ENCODE results near the gene CDPF1.

DNA sequence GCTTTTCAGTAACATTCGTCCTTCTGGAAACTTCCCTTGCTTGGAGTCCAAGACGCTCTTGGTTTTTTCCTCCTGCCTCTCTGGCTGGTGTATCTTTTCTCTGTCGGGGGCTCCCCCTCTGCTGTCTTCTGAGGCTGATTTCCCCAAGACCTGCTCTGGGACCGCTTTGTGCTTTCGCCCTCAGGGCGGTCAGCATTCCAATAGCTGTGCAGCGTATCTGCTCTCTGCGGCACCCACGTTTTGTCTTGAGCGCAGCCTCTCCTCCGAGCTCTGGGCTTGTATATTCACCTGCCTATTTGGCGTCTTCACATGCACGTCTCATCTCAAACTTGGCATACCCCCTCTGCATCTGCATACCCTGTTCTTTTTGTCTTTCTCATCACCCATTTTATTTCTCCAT, 49.0 kb upstream of the CDPF1 start:
- TF ChIP-seq, protein P1, sequence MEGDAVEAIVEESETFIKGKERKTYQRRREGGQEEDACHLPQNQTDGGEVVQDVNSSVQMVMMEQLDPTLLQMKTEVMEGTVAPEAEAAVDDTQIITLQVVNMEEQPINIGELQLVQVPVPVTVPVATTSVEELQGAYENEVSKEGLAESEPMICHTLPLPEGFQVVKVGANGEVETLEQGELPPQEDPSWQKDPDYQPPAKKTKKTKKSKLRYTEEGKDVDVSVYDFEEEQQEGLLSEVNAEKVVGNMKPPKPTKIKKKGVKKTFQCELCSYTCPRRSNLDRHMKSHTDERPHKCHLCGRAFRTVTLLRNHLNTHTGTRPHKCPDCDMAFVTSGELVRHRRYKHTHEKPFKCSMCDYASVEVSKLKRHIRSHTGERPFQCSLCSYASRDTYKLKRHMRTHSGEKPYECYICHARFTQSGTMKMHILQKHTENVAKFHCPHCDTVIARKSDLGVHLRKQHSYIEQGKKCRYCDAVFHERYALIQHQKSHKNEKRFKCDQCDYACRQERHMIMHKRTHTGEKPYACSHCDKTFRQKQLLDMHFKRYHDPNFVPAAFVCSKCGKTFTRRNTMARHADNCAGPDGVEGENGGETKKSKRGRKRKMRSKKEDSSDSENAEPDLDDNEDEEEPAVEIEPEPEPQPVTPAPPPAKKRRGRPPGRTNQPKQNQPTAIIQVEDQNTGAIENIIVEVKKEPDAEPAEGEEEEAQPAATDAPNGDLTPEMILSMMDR (IDR thresholded peaks at IDR 0.05), result no peak
- TF ChIP-seq EZH2 (IDR thresholded peaks at IDR 0.05; ENCODE audit: borderline replicate concordance, insufficient read depth, low read depth, low read length, poor library complexity, severe bottlenecking), result no peak
